Gastrocnemius medialis (tissue), 4 donors: ENCODE data around the gene OR2H2. TPM values are rescaled to one million over a fixed set of nuclear protein-coding genes. Genes with fewer than 3 reads are reported as not detected.

Experiments
- ATAC-seq, 2 donors: fragments of 150-250 bp; one replicate each; pipeline ENCODE4 v1.9.1; 2016
- DNase-seq, 2 donors: peaks; one replicate each; pipeline ENCODE4 v3.0.0-alpha.2; 2019
- H3K27ac ChIP-seq, 4 donors: fragments of 200-600 bp; sonication (generic); 1 replicate in 1 of 4; 2 replicates in 3 of 4; pipeline ENCODE4 v1.5.1; 2016 to 2018; ENCODE audit warnings: mild to moderate bottlenecking in 2 of 4, moderate library complexity in 1 of 4
- H3K27me3 ChIP-seq, 3 donors: fragments of 200-600 bp; sonication (generic) in 2 of 3; 1 replicate in 1 of 3; 2 replicates in 2 of 3; pipeline versions ENCODE4 v1.5.1 to v1.6.0; 2016 to 2019; ENCODE audit warnings: mild to moderate bottlenecking in 1 of 3, moderate library complexity in 1 of 3
- H3K36me3 ChIP-seq, 2 donors: fragments of 200-600 bp; sonication (generic) in 1 of 2; one replicate each; pipeline ENCODE4 v1.5.1; 2017 to 2018
- H3K4me1 ChIP-seq, 2 donors: fragments of 200-600 bp; sonication (generic) in 1 of 2; one replicate each; pipeline ENCODE4 v1.5.1; 2016 to 2017; ENCODE audit warnings: mild to moderate bottlenecking in 2 of 2
- H3K4me3 ChIP-seq, 4 donors: fragments of 200-600 bp; sonication (generic) in 3 of 4; 1 replicate in 1 of 4; 2 replicates in 3 of 4; pipeline ENCODE4 v1.5.1; 2016 to 2019; ENCODE audit warnings: mild to moderate bottlenecking in 2 of 4
- H3K9me3 ChIP-seq, 3 donors: fragments of 200-600 bp; sonication (generic) in 2 of 3; 1 replicate in 1 of 3; 2 replicates in 2 of 3; pipeline ENCODE4 v1.5.1; 2016 to 2019
- POLR2A ChIP-seq, 2 donors: fragments of 450-650 bp; IDR thresholded peaks; one replicate each; pipeline ENCODE4 v1.6.1; 2017; ENCODE audit warnings: antibody characterized with exemption in 2 of 2, mild to moderate bottlenecking in 2 of 2, moderate library complexity in 2 of 2
- in situ Hi-C, 4 donors: fragments of 200-750 bp; cut with MboI; loops; one replicate each; pipeline versions ENCODE4 v1.15.0 to v1.8.0; 2017; ENCODE audit warnings: low sequenced_read_pairs in 4 of 4
- intact Hi-C: fragments of 100-400 bp; cut with DNase I; formaldehyde crosslinking; loops from one replicate; pipeline ENCODE4 v1.15.1; 2023; ENCODE audit warnings: low total_unique reads
- total RNA-seq, 4 donors: library from RNA; depleted of rRNA; stranded (reverse); fragments of >200 nt; gene quantifications; one replicate each; pipeline versions ENCODE4 v1.1.0 to v1.2.3, GENCODE V29; 2016
- TF ChIP-seq, protein P1 (sequence below), 5 experiments: fragments of 450-650 bp in 3 of 5; fragments of 200-600 bp in 2 of 5; sonication (generic) in 2 of 5; IDR thresholded peaks in 4 of 5; conservative IDR thresholded peaks in 1 of 5; 1 replicate in 4 of 5; 2 replicates in 1 of 5; pipeline ENCODE4 v1.5.1; 2016 to 2019; ENCODE audit warnings: antibody characterized with exemption in 5 of 5, mild to moderate bottlenecking in 3 of 5, moderate library complexity in 3 of 5

OR2H2 gene
- total RNA-seq, 4 donors from 2014 or later, result not detected

GRCh38 chr6:29629571-29629970, 44.6 kb downstream of the OR2H2 start:
- no peak overlapping the region for H3K4me3 ChIP-seq
- no peaks in the 10 kb centered on the region for H3K36me3 ChIP-seq
- no peak for TF ChIP-seq POLR2A (IDR thresholded peaks at IDR 0.05)
- TF ChIP-seq, protein P1, sequence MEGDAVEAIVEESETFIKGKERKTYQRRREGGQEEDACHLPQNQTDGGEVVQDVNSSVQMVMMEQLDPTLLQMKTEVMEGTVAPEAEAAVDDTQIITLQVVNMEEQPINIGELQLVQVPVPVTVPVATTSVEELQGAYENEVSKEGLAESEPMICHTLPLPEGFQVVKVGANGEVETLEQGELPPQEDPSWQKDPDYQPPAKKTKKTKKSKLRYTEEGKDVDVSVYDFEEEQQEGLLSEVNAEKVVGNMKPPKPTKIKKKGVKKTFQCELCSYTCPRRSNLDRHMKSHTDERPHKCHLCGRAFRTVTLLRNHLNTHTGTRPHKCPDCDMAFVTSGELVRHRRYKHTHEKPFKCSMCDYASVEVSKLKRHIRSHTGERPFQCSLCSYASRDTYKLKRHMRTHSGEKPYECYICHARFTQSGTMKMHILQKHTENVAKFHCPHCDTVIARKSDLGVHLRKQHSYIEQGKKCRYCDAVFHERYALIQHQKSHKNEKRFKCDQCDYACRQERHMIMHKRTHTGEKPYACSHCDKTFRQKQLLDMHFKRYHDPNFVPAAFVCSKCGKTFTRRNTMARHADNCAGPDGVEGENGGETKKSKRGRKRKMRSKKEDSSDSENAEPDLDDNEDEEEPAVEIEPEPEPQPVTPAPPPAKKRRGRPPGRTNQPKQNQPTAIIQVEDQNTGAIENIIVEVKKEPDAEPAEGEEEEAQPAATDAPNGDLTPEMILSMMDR (IDR thresholded peaks at IDR 0.05 in 4 of 5, conservative IDR thresholded peaks at IDR 0.05 in 1 of 5), result no peak
- peaks cover 46 to 59% (median 47%) of the 10 kb centered on the region in 3 donors for H3K27me3 ChIP-seq
- no peaks in the 10 kb centered on the region for H3K9me3 ChIP-seq
- H3K4me1 ChIP-seq, result peaks cover 4 to 22% of the 10 kb centered on the region in 2 donors
- no peak overlapping the region for H3K27ac ChIP-seq
- ATAC-seq, result no peak
- intact Hi-C loops, result no loop called here
- in situ Hi-C loops, result no loop called here
- no peak for DNase-seq

DNA sequence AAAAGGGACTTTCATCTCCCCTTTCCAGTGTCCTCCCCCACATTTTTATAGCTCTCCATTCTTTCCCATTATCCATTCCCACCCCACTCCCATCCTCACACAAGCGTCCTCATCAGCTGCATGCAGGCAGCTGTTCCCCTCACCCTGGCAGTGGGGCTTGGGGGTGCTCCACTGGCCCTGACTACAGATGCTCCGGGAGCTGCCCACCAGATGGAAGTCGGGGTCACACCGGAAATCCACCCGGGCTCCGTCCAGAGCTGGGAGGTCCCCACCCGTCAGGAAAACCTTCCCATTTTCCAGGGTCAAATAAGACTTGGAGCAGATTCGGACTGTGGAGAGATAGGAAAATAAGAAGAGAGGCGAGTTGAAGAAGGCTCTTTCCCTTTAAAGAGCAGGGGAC, 45.4 kb downstream of the OR2H2 start:
- DNase-seq, result no peak
- Histone ChIP-seq H3K4me3 (no peak overlapping the region), H3K36me3 (no peaks in the 10 kb centered on the region), H3K27ac (no peak overlapping the region), H3K27me3 (peaks cover 46 to 59% (median 47%) of the 10 kb centered on the region in 3 donors), H3K4me1 (peaks cover 4 to 22% of the 10 kb centered on the region in 2 donors), H3K9me3 (no peaks in the 10 kb centered on the region)
- TF ChIP-seq, protein P1 (IDR thresholded peaks at IDR 0.05 in 4 of 5, conservative IDR thresholded peaks at IDR 0.05 in 1 of 5), result no peak
- TF ChIP-seq POLR2A (IDR thresholded peaks at IDR 0.05), result no peak
- in situ Hi-C loops (no loop called here), intact Hi-C loops (no loop called here)
- no peak for ATAC-seq

GRCh38 chr6:29631209-29631810, 46.4 kb downstream of the OR2H2 start:
- Histone ChIP-seq H3K27me3 (peaks cover 41 to 59% (median 46%) of the 10 kb centered on the region in 3 donors), H3K27ac (no peak overlapping the region), H3K4me1 (peaks cover 4 to 22% of the 10 kb centered on the region in 2 donors), H3K9me3 (no peaks in the 10 kb centered on the region), H3K36me3 (no peaks in the 10 kb centered on the region), H3K4me3 (peak overlapping the region in 2 of 4 donors; percentile 60 to 69)
- in situ Hi-C loops (no loop called here), intact Hi-C loops (no loop called here)
- no peak for TF ChIP-seq POLR2A (IDR thresholded peaks at IDR 0.05)
- TF ChIP-seq, protein P1 (IDR thresholded peaks at IDR 0.05 in 4 of 5, conservative IDR thresholded peaks at IDR 0.05 in 1 of 5), result no peak
- no peak for ATAC-seq
- no peak for DNase-seq

DNA sequence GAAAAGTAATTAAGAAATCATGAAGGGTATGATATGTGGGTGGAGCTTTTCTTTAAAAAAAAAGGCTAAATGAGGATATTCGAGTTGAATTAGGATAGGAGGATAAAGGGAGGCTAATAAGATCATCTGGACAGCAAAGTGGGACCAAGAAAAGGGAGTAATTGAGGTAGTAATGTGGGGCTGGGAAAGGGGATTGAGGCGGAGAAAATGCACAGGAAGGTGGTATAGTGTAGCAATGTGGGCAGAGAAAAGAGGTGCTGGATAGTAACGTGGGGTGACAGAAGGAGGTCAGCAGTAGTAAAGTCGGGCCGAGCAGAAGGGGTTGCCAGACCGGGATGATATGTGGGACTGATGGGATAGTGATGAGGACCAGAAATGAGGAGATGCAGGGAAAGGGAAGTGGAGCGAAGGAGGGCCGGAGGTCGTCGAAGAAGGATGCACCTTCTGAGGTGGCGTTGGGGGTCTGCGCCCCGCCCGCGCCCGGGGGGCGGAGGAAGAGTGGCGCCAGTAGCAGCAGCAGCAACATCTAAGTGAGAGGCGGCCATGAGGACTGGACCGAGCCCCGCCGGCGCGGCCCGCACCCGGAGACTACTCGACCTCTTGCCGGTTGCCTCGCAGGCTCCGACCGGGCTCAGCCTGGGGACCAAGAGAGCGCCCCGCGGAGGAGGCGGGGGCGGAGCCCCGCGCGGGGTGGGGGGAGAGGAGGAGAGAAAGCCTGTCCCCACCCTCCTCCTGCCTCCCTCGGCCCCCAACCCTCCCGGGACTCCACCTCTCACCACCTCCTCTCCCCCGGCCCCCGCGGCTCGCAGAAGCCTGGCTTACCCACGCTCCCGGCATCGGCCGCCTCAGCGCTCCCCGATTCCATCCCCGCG, 47.2 kb downstream of the OR2H2 start:
- intact Hi-C loops, result no loop called here
- H3K9me3 ChIP-seq, result no peaks in the 10 kb centered on the region
- H3K27me3 ChIP-seq, result peaks cover 39 to 56% (median 44%) of the 10 kb centered on the region in 3 donors
- no peaks in the 10 kb centered on the region for H3K36me3 ChIP-seq
- ATAC-seq (peak; percentile 5 to 30), DNase-seq (peak; percentile 12 to 24)
- peak overlapping the region; percentile 51 to 78 (median 76) for H3K27ac ChIP-seq
- peak overlapping the region; percentile 60 to 79 (median 74) for H3K4me3 ChIP-seq
- H3K4me1 ChIP-seq, result peaks cover 4 to 22% of the 10 kb centered on the region in 2 donors
- TF ChIP-seq POLR2A (IDR thresholded peaks at IDR 0.05), result no peak
- TF ChIP-seq, protein P1 (IDR thresholded peaks at IDR 0.05 in 4 of 5, conservative IDR thresholded peaks at IDR 0.05 in 1 of 5), result no peak
- in situ Hi-C loops, result no loop called here
